HG03342 (cell line): Measurements from ENCODE around the gene PRR16.

Experiments used
- ATAC-seq: cut with Tn5 transposase; IDR thresholded peaks from one replicate; pipeline ENCODE4 v1.9.1; 2021; ENCODE audit warnings: mild to moderate bottlenecking, moderate library complexity; ENCODE audit not compliant: unreplicated experiment

PRR16 gene

DNA sequence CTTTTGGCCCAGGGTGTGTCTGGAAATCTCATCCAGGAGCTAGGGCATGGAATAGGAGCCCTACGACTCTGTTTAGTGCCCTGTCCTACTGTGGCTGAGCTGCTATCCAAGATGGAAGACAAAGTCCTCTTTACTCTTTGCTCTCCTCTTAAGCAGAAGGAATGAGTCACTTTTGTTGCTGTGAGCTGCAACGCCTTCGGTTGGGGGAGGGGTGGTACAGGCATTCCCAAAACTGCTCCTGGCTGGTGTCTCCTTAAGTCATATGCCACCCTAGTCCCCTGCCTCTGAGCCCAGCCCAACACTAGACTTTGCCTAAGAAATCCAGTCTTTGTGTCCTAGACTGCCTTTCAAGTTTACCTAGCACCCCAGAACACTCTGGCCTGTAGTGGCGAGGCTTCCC, 99.9 kb downstream of the PRR16 start:
- ATAC-seq = no peak

DNA sequence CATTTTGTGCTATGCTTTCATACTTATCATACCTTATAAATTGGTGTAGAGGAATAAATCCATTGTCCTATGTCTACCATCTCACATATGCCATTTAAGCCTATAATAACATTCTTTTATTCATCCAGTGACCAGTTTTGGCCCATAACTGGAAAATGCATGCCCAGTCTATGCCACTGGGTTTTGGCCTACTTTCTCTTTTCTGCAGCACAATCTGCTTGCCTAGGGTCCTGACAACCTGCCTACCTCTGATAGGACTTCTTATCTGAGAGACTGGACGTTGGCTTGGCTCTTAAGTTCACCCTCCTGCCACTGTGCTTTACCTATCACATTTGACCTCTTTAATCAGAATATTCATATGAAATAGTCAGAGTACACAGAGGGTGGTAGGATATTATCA, 103.0 kb downstream of the PRR16 start:
- ATAC-seq = no peak

DNA sequence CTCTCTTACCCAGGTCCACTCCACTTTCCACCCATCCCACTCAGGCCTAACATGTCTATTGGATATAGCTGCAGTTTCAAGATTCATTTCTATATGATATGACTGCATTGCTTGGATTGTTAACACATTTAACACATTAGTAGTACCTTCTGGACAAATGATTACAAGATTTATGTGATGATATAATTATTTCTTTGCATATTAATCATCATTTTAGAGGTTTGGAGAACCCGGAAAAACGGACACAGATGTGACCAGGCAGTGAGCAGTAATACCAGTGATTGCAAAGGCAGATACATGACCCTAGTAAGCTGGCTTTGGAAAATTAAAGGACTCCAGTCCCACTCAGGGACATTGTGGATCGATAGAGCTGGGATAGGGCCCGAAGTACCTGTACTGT, 103.8 kb downstream of the PRR16 start:
- ATAC-seq = no peak

DNA sequence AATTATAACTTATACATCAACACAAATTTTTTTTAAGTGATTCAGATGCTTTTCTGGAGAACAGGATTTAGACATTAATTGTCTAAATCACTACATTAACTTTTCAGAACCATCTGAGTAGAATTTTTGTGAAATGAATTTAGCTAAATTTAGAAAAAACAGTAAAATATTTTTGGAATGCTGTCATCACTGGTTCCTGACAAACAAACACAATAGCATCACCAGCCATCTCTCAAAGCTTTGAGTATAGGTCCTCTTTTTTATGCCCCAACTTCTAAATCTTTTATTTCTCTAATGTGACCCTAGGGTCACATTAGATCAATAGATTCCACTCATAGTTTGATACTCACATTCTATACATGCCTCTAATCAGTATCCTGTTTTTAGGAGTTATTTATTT, 104.6 kb downstream of the PRR16 start:
- no peak for ATAC-seq

DNA sequence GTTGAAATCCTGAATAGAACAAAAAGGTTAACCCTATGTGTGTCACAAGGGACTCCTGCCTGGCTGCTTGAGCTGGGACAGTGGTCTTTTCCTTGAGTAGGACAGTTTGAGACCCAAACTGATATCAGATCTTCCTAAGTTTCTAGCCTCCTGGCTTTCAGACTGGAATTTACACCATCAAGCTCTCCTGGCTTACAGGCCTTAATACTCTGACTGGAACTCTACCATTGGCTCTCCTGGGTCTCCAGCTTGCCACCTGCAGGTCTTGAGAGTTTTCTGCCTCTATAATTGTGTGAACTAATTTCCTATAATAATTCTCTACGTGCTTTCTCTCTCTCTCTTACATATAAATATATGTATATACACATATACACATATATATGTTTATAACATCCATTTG, 112.5 kb downstream of the PRR16 start:
- ATAC-seq = no peak

DNA sequence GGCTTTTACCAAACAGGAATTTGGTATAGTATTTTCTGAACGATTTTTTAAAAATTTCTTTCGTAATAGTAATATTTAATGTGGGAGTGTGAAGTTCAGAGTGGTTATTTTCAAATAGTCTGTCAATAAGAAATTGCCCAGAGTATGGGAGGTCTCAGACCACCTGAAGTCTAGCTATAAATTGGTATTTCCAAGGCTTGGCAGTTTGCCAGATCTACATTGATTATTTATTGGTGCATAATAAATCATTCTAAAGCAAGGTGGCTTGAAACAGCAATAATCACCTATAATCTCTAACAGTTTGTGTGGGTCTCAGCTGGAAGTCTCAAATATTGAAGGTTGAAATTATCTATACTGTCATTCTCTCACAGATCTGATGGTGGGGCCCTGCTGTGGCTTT, 118.5 kb downstream of the PRR16 start:
- no peak for ATAC-seq

DNA sequence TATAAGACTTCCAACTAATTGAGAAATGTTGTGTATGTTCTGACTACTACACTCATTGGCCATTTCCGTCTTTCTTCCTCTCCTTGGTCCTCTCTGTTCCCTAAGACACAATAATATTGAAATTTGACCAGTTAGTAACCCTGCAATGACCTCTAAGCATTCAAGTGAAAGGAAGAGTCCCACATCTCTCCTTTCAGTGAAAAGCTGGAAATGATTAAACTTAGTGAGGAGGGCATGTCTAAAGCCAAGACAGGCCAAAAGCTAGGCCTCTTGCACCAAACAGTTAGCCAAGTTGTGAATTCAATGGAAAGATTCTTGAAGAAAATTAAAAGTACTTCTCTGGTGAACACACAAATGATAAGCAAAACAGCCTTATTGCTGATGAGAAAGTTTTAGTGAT, 122.5 kb downstream of the PRR16 start:
- ATAC-seq = no peak

DNA sequence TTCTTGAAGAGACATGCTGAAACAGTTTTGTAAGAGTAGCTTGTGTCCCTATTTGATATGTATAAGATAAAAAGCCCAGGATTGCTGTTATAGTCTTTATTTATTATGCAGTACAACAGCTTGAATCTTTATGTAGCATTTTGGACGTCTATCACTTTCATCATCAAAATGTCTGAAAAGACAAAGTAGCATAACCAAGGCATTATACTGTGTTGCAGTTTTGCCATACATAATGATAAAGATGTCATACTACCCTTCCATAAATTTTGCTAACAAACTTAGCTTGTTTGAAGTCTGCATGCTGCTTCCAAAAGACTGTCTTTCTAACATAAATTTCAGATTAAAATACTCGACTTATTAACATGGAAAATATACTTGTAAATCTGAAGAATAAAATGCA, 127.8 kb downstream of the PRR16 start:
- ATAC-seq = no peak

DNA sequence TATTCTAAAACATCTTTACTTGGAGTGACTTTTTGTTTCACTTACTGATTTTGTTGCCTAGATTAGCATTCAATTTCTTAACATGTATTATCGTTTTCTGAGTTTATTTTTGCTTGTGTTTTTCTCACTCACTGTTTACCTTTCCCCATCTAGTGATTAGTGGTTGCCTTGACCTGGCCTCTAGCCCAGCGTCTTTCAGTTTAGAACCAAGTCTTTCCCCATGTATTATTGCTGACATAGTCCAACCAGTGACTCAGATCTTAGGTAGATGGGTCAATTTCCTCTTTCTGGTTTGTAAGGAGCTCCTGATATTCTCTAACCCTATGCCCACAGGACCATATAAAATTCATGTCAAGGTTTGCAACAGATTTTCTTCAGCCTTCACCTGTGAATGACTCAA, 135.5 kb downstream of the PRR16 start:
- ATAC-seq = no peak

DNA sequence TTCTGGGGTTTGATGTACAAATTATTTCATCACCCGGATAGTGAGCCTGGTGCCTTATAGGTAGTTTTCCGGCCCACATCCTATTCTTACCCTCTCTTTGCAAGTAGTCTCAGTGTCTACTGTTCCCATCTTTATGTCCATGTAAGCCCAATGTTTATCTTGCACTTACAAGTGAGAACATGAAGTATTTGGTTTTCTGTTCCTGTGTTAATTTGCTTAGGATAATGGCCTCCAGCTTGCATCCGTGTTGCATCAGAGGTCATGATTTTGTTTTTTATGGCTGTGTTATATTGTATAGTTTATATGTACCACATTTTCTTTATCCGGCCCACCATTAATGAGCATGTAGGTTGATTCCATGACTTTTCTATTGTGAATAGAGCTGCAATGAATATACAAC, 136.5 kb downstream of the PRR16 start:
- no peak for ATAC-seq

DNA sequence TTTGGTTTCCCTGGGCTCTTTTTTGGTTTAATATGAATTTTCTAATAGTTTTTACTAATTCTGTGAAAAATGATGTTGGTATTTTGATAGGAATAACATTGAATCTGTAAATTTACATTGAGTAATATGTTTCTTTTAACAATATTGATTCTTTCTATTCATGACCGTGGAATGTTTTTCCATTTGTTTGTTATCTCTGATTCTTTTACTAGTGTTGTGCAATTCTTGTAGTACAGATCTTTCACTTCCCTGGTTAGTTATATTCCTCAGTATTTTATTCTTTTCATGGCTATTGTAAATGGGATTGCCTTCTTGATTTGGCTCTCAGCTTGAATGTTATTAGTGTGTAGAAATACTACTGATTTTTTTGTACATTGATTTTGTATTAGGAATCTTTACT, 137.9 kb downstream of the PRR16 start:
- no peak for ATAC-seq

DNA sequence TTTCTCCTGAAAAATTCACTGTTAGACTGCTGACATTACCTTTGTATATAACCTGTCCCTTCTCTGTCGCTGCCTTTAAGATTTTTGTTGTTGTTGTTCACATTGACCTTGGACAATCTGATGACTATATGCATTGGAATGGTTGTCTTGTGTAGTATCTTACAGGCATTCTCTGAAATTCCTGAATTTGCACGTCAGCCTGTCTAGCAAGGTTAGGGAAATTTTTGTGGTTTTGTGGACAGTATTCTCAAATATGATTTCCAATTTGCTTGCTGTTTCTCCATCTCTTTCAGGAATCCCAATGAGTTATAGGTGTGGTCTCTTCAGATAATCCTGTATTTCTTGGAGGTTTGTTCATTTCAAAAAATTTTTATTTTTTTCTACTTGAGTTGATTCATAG, 140.8 kb downstream of the PRR16 start:
- ATAC-seq = no peak

DNA sequence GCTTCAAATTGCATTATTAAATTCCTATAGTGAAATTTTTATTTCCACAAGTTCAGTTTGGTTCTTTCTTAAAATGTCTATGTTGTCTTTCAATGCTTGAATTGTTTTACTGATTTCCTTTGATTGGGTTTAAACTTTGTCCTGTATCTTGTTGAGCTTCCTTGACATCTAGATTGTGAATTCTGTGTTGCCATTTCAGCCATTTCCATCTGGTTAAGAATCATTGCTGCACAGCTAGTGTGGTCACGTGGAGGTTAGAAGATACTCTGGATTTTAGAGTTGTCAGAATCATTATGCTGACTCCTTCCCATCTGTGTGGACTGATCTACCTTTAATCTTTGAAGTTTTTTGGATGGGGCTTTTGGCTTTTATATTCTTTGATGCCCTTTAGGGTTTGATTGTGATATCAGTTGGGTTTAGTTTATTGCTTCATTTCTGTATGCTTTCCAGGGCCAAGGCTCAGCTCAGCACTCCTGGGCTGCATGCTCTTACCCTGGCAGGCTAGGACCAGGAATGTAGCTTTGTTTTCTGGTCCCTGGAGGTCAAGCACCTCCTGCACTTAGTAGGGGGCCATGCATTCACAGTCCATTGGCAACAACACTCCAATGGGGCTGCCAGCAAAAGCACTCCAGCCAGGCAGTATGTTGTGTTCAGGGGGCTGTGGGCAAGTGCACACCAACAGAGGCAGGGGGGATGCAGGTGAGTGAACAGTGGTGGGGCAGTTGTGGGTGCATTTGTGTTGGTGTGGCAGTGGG, 141.4 kb downstream of the PRR16 start:
- no peak for ATAC-seq

DNA sequence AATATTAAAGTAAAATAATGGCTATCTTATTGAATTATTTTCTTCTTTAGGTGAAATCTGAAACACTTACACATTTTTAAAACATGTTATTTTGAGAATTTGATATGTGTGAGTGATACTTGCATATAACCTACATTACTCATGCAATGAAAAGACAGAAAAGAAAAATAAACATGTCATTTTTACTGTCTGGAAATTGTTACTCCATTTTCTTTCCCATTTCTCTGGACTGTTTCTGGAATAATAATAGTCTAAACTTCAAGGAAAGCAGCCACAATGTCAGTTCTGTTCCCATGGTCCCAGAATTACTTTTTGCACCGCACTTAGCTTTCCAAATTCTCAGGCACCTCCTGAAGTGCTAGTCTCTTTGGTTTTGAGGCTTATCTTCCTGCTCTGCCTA, 145.5 kb downstream of the PRR16 start:
- ATAC-seq = no peak

DNA sequence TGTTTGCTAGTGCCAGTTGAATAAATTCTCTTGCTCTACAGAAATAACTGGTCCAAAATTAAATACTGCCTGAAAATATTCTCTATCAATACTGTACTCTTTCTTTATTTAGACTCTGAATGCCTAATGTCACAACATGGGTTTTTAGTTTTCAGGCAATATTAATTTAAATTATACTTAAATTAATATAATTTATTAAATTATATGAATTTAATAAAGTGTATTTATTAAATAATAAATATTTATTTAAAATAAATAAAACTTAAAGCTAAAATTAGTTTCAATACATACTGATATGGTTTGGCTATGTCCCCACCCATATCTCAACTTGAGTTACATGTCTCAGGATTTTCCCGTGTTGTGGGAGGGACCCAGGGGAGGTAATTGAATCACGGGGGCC, 146.0 kb downstream of the PRR16 start:
- no peak for ATAC-seq

DNA sequence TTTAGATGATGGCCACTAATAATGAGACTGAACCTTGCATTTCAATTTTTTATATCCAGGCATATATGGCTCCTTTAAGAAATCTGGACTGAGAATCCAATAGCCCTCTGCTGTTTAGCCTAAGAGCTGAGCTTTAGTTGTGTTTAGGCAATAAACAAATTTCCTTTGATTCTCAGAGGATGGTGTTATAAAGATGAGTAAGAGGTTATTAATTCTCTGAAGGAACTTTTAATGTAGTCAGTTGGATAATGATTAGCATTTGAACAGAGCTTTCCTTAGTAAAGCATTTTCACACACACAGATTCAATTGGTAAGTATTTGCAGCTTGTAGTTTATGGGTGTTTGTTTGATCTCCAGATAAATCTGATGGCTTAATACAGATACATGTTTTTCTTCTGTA, 149.6 kb downstream of the PRR16 start:
- no peak for ATAC-seq

DNA sequence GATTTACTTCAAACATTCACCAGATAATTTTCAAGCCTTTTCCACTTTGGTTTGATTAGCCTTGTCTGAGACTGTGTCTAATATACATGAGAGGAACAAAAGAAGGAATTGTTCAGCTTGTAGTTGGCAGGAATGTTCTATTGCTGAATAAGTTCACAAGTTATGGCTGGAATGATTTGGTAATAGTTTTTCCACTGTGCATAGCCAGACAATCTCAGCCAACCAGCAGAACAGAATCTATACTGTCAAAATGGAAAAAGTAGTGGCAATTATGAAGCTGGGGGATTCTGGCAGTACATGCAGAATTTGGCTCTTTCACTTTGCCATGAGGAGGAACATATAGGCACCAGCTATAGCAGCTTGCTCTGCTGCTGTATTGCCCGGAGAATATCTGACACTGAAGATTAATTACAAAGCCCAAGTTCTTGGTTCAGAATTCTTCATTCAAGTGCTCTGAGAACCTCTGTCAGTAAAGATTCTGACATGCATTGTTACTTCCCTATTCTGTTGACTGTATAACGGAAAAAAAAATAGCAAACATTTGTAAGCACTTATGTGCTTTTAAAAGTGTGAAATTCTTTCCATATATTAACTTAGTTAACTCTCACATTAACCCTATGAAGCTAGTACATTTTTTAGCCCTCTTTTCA, 150.6 kb downstream of the PRR16 start:
- no peak for ATAC-seq

DNA sequence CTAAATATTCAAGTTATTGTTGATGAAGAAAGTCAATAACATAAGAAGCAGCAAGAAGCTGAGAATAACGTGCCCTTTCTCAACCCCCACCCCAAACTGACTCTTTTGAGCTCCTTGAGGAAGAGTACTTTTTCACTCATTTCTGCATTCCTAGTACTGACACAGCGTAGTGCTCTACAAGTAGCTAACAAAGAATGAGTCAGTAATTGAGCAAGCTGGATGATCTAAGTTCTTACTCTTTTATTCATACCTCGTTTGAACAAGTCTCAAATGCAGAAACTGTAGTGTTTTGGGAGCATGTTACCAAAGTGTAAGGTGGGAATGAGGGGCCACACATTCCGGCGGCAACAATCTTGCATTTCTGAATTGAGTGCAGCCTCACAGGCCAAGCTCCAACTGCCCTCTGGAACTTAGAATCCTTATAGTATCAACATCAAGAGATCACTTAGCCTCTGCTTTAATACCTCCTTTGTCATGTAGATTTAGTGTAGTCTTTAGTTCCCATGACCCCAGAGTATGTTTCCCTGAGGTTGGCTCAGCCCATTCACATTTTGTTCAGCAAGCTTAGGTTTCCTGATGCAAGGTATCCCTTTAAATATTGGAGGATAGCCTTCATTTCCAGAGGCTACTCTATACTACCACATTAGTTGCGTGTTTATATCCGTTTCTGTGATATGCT, 152.0 kb downstream of the PRR16 start:
- ATAC-seq = no peak

DNA sequence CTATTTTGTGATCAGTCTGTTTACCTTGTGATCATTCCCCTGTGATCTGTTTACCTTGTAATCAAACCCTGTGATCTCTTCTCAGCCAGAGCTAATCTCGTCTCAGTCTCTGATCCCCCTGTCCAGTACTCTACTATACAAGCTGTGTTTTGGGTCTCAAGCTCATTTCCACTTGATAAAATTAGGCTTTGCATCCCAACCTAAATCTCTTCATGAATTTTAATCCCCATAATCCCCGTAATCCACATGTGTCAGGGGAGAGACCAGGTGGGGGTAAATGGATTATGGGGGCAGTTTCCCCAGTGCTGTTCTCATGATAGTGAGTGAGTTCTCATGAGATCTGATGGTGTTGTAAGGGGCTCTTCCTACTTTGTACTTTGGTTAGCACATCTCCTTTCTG, 157.2 kb downstream of the PRR16 start:
- ATAC-seq = no peak

DNA sequence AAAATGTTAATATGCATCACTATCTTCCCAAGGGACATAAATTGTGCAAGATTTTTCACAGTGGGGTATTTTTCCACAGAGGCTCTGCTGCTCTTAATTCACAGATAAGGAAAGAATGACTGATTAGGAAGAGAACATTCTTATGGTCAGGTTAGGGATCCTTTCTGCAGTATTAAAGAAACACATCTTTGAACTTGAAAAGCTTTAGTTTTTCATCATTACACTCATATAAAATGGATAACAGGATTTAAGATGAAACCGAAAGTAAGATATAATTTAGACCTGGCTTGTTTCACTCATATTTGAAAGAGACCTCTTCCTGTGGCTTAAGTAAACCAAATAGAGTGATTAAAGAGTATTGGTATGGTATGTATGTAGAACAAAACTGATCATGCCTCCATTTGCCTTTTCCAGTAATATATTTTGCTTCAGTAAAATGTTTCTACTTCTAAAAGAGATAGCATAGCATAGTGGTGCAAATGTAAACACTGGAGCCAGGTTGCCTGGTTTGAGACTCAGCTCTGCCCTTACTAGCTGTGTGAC, 160.0 kb downstream of the PRR16 start:
- no peak for ATAC-seq

DNA sequence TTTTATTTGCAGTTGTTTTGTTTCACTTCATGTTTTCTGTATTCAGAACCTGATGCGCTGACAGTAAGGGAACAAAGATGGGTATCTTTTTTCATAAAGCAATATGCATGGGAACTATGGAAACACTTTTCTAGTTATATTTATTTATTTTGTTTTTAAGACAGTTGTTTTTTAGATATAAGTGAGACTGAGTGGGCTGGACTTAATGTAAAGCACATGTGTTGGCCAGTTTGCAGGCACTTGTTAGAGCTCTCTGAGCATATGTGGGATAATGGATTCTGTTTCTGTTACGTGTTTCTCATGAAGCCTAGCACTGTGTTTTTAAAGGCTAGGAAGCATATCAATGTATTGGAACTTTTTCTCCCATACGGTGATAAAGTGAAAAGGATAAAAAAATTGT, 164.1 kb downstream of the PRR16 start:
- ATAC-seq = no peak

DNA sequence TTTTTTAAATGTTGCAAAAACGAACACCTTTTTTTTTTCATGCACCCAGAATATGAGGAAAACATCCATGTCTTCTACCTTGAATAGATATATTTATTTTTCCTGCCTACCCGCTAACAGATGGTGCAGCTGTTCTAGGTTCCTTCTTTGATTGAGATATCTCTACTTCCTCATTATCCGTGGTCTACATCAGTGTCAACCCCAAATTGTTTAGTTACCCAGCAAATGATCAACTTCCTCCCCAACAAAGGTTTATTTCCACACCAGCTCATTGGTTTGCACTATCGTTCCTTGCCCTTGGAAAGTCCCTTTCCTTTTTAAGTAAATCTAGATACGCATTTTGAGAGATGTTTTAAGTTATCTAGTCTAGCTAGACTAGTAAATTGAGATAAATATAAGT, 166.4 kb downstream of the PRR16 start:
- ATAC-seq = no peak
